22Rv1 (cell line): ENCODE measurements around the gene NSD1.

Source experiments
- H3K27ac ChIP-seq: fragments of 450-650 bp; 2 replicates; pipeline ENCODE4 v1.5.1; 2017
- CTCF ChIP-seq: fragments of 450-650 bp; IDR thresholded peaks from 2 replicates; pipeline ENCODE4 v1.5.1; 2017; ENCODE audit warnings: mild to moderate bottlenecking
- ZFX ChIP-seq: fragments of 450-650 bp; IDR thresholded peaks from 2 replicates; pipeline ENCODE4 v1.6.1; 2017; ENCODE audit warnings: antibody characterized with exemption, borderline replicate concordance

NSD1 gene

GRCh38 chr5:177094224-177095087 lies 39.1 kb upstream of the NSD1 start:
- TF ChIP-seq CTCF (no peak), ZFX (no peak)
- H3K27ac ChIP-seq, result no peak overlapping the region

- H3K27ac ChIP-seq, result no peak overlapping the region
- TF ChIP-seq ZFX (no peak), CTCF (no peak)
These were observed 38.4 kb upstream of the NSD1 start for GRCh38 chr5:177095088-177095669.

GRCh38 chr5:177096162-177097015 lies 37.2 kb upstream of the NSD1 start:
- no peak overlapping the region for H3K27ac ChIP-seq
- no peak for TF ChIP-seq CTCF
- no peak for TF ChIP-seq ZFX

- TF ChIP-seq CTCF, result no peak
- TF ChIP-seq ZFX, result no peak
- H3K27ac ChIP-seq, result no peak overlapping the region
These were observed 36.3 kb upstream of the NSD1 start for GRCh38 chr5:177097016-177097985.

GRCh38 chr5:177098120-177098469 lies 35.5 kb upstream of the NSD1 start:
- no peak overlapping the region for H3K27ac ChIP-seq
- TF ChIP-seq CTCF (no peak), ZFX (no peak)

- TF ChIP-seq CTCF, result no peak
- TF ChIP-seq ZFX, result no peak
- no peak overlapping the region for H3K27ac ChIP-seq
These were observed 35.0 kb upstream of the NSD1 start for GRCh38 chr5:177098470-177099141.
